H1 (cell line): ENCODE data around the gene DNAJB14. TPM values are rescaled to one million over a fixed set of nuclear protein-coding genes. Genes with fewer than 3 reads are reported as not detected.

Experiments used
- CTCF ChIA-PET: fragments of 300-600 bp; sonication (Branson Sonifier 250); formaldehyde crosslinking; loops from one replicate; lab custom pipeline; 2021; ENCODE audit not compliant: partially characterized antibody; lab: Charles Lee
- POLR2A ChIA-PET: fragments of 300-600 bp; sonication (Branson Sonifier 250); formaldehyde crosslinking; loops from one replicate; lab custom pipeline; 2021; ENCODE audit warnings: inconsistent platforms; ENCODE audit not compliant: partially characterized antibody; lab: Charles Lee
- DNase-seq, 2 experiments: peaks; one replicate each; pipeline versions ENCODE4 v3.0.0 to v3.0.0-alpha.2; 2010 to 2022; ENCODE audit warnings: low spot score in 2 of 2, low read depth in 1 of 2, mixed read lengths in 1 of 2
- FAIRE-seq: peaks from 2 replicates; lab custom pipeline; 2011; peaks lifted over from hg19 to GRCh38; lab: Jason Lieb, UNC
- H2AFZ ChIP-seq: 2 replicates; pipeline ENCODE4 v1.8.1; 2012; ENCODE audit warnings: low read length, inconsistent platforms
- H2AK5ac ChIP-seq: 2 replicates; pipeline ENCODE4 v1.6.1; 2013; ENCODE audit warnings: low read depth, low read length
- H2BK120ac ChIP-seq: replicated peaks from 2 replicates; pipeline ENCODE3; 2013; ENCODE audit warnings: low read depth, low read length, inconsistent platforms
- H2BK12ac ChIP-seq: 2 replicates; pipeline ENCODE4 v1.6.1; 2013; ENCODE audit warnings: low read depth, low read length
- H2BK15ac ChIP-seq: 2 replicates; pipeline ENCODE4 v1.6.1; 2013; ENCODE audit warnings: low read length
- H2BK20ac ChIP-seq: 2 replicates; pipeline ENCODE4 v1.6.1; 2013; ENCODE audit warnings: low read length
- H2BK5ac ChIP-seq: 2 replicates; pipeline ENCODE4 v1.6.1; 2013; ENCODE audit warnings: low read depth, low read length
- H3K14ac ChIP-seq: 2 replicates; pipeline ENCODE4 v1.6.1; 2013; ENCODE audit warnings: inconsistent platforms; ENCODE audit not compliant: insufficient read length
- H3K18ac ChIP-seq: 2 replicates; pipeline ENCODE4 v1.6.1; 2013; ENCODE audit warnings: low read length; ENCODE audit errors: extremely low read depth
- H3K23ac ChIP-seq: 2 replicates; pipeline ENCODE4 v1.6.1; 2013; ENCODE audit warnings: inconsistent platforms; ENCODE audit not compliant: insufficient read length
- H3K23me2 ChIP-seq: 2 replicates; pipeline ENCODE4 v1.6.1; 2013; ENCODE audit warnings: low read depth, low read length
- H3K27ac ChIP-seq: 2 replicates; pipeline ENCODE4 v1.6.1; 2011; ENCODE audit warnings: low read depth, low read length, inconsistent platforms
- H3K27me3 ChIP-seq, 4 experiments: replicated peaks in 1 of 4; 1 replicate in 1 of 4; 2 replicates in 3 of 4; pipeline versions ENCODE4 v1.6.1 to v1.8.1; 2011 to 2013; ENCODE audit warnings: low read length in 3 of 4, mild to moderate bottlenecking in 3 of 4, inconsistent platforms in 2 of 4, mixed read lengths in 2 of 4, moderate library complexity in 1 of 4; ENCODE audit not compliant: control insufficient read depth in 3 of 4, insufficient read depth in 3 of 4; ENCODE audit errors: extremely low read depth in 1 of 4
- H3K36me3 ChIP-seq, 4 experiments: 2 replicates each; pipeline versions ENCODE4 v1.6.1 to v1.8.1; 2011 to 2013; ENCODE audit warnings: mild to moderate bottlenecking in 4 of 4, low read length in 3 of 4, moderate library complexity in 2 of 4, control low read depth in 1 of 4, inconsistent platforms in 1 of 4; ENCODE audit not compliant: insufficient read depth in 4 of 4, control insufficient read depth in 2 of 4
- H3K4ac ChIP-seq: replicated peaks from 2 replicates; pipeline ENCODE3; 2013; ENCODE audit warnings: low read length, low read depth, mixed read lengths, inconsistent platforms; ENCODE audit not compliant: insufficient read length
- H3K4me1 ChIP-seq, 4 experiments: replicated peaks in 1 of 4; 1 replicate in 1 of 4; 2 replicates in 3 of 4; pipeline versions ENCODE4 v1.6.1 to v1.8.1; 2011 to 2013; ENCODE audit warnings: low read length in 3 of 4, inconsistent platforms in 2 of 4, mixed read lengths in 1 of 4; ENCODE audit not compliant: insufficient read depth in 4 of 4, control insufficient read depth in 3 of 4
- H3K4me2 ChIP-seq, 2 experiments: 2 replicates each; pipeline versions ENCODE4 v1.6.1 to v1.8.1; 2011 to 2013; ENCODE audit warnings: low read depth in 2 of 2, low read length in 2 of 2, control low read depth in 1 of 2, inconsistent platforms in 1 of 2, mild to moderate bottlenecking in 1 of 2; ENCODE audit not compliant: insufficient read depth in 1 of 2
- H3K4me3 ChIP-seq, 4 experiments: fragments of 200-600, 300-600 bp in 1 of 4; sonication (generic), shearing (Covaris generic), sonication (Bioruptor Twin) in 1 of 4; 2 replicates each; pipeline versions ENCODE4 v1.5.1 to v1.8.1; 2011 to 2016; ENCODE audit warnings: low read length in 4 of 4, low read depth in 3 of 4, control low read depth in 2 of 4, inconsistent platforms in 2 of 4, mild to moderate bottlenecking in 2 of 4, mixed read lengths in 1 of 4, moderate library complexity in 1 of 4; ENCODE audit not compliant: insufficient read depth in 2 of 4; ENCODE audit errors: extremely low read depth in 1 of 4
- H3K56ac ChIP-seq: replicated peaks from 2 replicates; pipeline ENCODE3; 2013; ENCODE audit warnings: low read depth, mild to moderate bottlenecking, mixed read lengths, low read length, inconsistent platforms; ENCODE audit not compliant: insufficient read length
- H3K79me1 ChIP-seq: 2 replicates; pipeline ENCODE4 v1.6.1; 2013; ENCODE audit warnings: low read depth, low read length, control low read depth
- H3K79me2 ChIP-seq, 2 experiments: 2 replicates each; pipeline versions ENCODE4 v1.6.1 to v1.8.1; 2012 to 2013; ENCODE audit warnings: low read length in 2 of 2, mild to moderate bottlenecking in 2 of 2, inconsistent platforms in 1 of 2; ENCODE audit not compliant: insufficient read depth in 2 of 2, control insufficient read depth in 1 of 2
- H3K9ac ChIP-seq, 4 experiments: replicated peaks in 1 of 4; 1 replicate in 1 of 4; 2 replicates in 3 of 4; pipeline versions ENCODE4 v1.6.1 to v1.8.1; 2011 to 2013; ENCODE audit warnings: low read depth in 3 of 4, low read length in 3 of 4, control low read depth in 2 of 4, mild to moderate bottlenecking in 2 of 4, moderate library complexity in 2 of 4, inconsistent platforms in 1 of 4; ENCODE audit errors: extremely low read depth in 1 of 4
- H3K9me3 ChIP-seq, 2 experiments: 2 replicates each; pipeline versions ENCODE4 v1.6.1 to v1.8.1; 2012 to 2013; ENCODE audit warnings: mild to moderate bottlenecking in 2 of 2, moderate library complexity in 2 of 2, control low read depth in 1 of 2, inconsistent platforms in 1 of 2, low read depth in 1 of 2, low read length in 1 of 2, mixed read lengths in 1 of 2; ENCODE audit not compliant: insufficient read depth in 2 of 2
- H4K20me1 ChIP-seq, 2 experiments: replicated peaks in 1 of 2; 2 replicates each; pipeline versions ENCODE3 to v1.8.1; 2011 to 2013; ENCODE audit warnings: inconsistent platforms in 2 of 2, low read length in 2 of 2, mild to moderate bottlenecking in 1 of 2; ENCODE audit not compliant: insufficient read depth in 2 of 2, control insufficient read depth in 1 of 2
- H4K5ac ChIP-seq: 2 replicates; pipeline ENCODE4 v1.6.1; 2013; ENCODE audit warnings: low read length, low read depth, mixed read lengths, inconsistent platforms; ENCODE audit not compliant: insufficient read length
- H4K8ac ChIP-seq: 2 replicates; pipeline ENCODE4 v1.8.0; 2013; ENCODE audit warnings: mild to moderate bottlenecking, moderate library complexity, low read length, inconsistent platforms; ENCODE audit not compliant: insufficient read depth; ENCODE audit errors: extremely low read depth
- H4K91ac ChIP-seq: replicated peaks from 2 replicates; pipeline ENCODE3; 2013; ENCODE audit warnings: low read length, mixed read lengths, inconsistent platforms; ENCODE audit not compliant: insufficient read length
- CREB1 ChIP-seq: IDR thresholded peaks from 2 replicates; pipeline ENCODE4 v1.6.1; 2012; ENCODE audit warnings: inconsistent platforms
- CTBP2 ChIP-seq: IDR thresholded peaks from 2 replicates; pipeline ENCODE4 v1.7.0; 2011; ENCODE audit warnings: borderline replicate concordance, mild to moderate bottlenecking, moderate library complexity, mixed read lengths, low read length; ENCODE audit not compliant: insufficient read depth, insufficient read length
- CTCF ChIP-seq, 3 experiments: IDR thresholded peaks; 1 replicate in 2 of 3; 2 replicates in 1 of 3; pipeline versions ENCODE4 v1.5.1 to v1.6.1; 2011; ENCODE audit warnings: low read length in 3 of 3, mild to moderate bottlenecking in 3 of 3, inconsistent platforms in 2 of 3, low read depth in 1 of 3, moderate library complexity in 1 of 3; ENCODE audit not compliant: insufficient read depth in 1 of 3; ENCODE audit errors: control extremely low read depth in 1 of 3
- EP300 ChIP-seq, 2 experiments: IDR thresholded peaks; 1 replicate in 1 of 2; 2 replicates in 1 of 2; pipeline ENCODE4 v1.6.1; 2011 to 2012; ENCODE audit warnings: low read depth in 2 of 2, low read length in 2 of 2, mild to moderate bottlenecking in 2 of 2, borderline replicate concordance in 1 of 2, inconsistent platforms in 1 of 2, moderate library complexity in 1 of 2
- HDAC2 ChIP-seq, 2 experiments: fragments of 300-600 bp in 1 of 2; sonication (generic) in 1 of 2; IDR thresholded peaks; 2 replicates each; pipeline ENCODE4 v1.6.1; 2011 to 2012; ENCODE audit warnings: low read depth in 2 of 2, low read length in 2 of 2, mild to moderate bottlenecking in 2 of 2, moderate library complexity in 2 of 2, borderline replicate concordance in 1 of 2, inconsistent platforms in 1 of 2
- RNF2 ChIP-seq: fragments of 200-900, 300-1000 bp; sonication (generic); IDR thresholded peaks from 2 replicates; pipeline ENCODE4 v1.7.1; 2016; ENCODE audit warnings: borderline replicate concordance, low read depth, mild to moderate bottlenecking, antibody characterized with exemption, low read length; ENCODE audit not compliant: poor library complexity, severe bottlenecking; ENCODE audit errors: missing control alignments
- SP2 ChIP-seq: IDR thresholded peaks from 2 replicates; pipeline ENCODE4 v1.6.1; 2012; ENCODE audit warnings: mild to moderate bottlenecking, low read length, inconsistent platforms
- SUZ12 ChIP-seq: fragments of 200-600 bp; sonication (generic); IDR thresholded peaks from 2 replicates; pipeline ENCODE4 v1.6.1; 2012; ENCODE audit warnings: mild to moderate bottlenecking, inconsistent platforms, low read length, moderate library complexity, mixed read lengths
- TAF7 ChIP-seq: optimal IDR thresholded peaks from 2 replicates; pipeline ENCODE3; 2011; ENCODE audit warnings: low read depth, mild to moderate bottlenecking, inconsistent platforms, low read length, moderate library complexity, borderline replicate concordance
- TEAD4 ChIP-seq: IDR thresholded peaks from 2 replicates; pipeline ENCODE4 v1.6.1; 2012; ENCODE audit warnings: low read depth, low read length, inconsistent platforms, mixed read lengths
- WGBS, 2 experiments: shearing (Covaris generic) in 1 of 2; methylation state at CpG; one replicate each; pipeline versions ENCODE4 v1.1.6 to v1.1.7; 2013 to 2015; ENCODE audit warnings: low lambda C conversion rate in 2 of 2, mixed read lengths in 2 of 2, inconsistent platforms in 1 of 2, low coverage in 1 of 2, missing lambda C conversion rate in 1 of 2; ENCODE audit not compliant: insufficient replicate concordance in 2 of 2, insufficient coverage in 1 of 2, insufficient read length in 1 of 2; ENCODE audit errors: extremely low coverage in 1 of 2, missing lambda C conversion rate in 1 of 2; 5-methylcytosine and 5-hydroxymethylcytosine counted together
- polyA plus RNA-seq, 7 experiments: library from polyadenylated mRNA; depleted of rRNA in 3 of 7; stranded (reverse) in 5 of 7; unstranded in 2 of 7; fragments of >200 nt in 5 of 7; fragments of 200-250 nt in 2 of 7; gene quantifications; 1 replicate in 5 of 7; 2 replicates in 1 of 7; 4 replicates in 1 of 7; pipeline versions ENCODE4 v1.2.1 to v1.2.3, GENCODE V29; 2011 to 2013; ENCODE audit warnings: missing spikeins in 2 of 7, mixed read lengths in 2 of 7
- total RNA-seq: library from RNA; stranded (reverse); fragmentation: NEBNext Ultra II Directional; extraction: Animal tissue kit (Norgen Biotek cat#: 25700); gene quantifications from 2 replicates; pipeline ENCODE4 v1.2.1, GENCODE V29; 2021

DNAJB14 gene
- total and polyA plus RNA-seq, 2 of the 8 experiments (the other 6 are each of a cell fraction or from before 2014, with no cell fraction given): 3.4 to 35.4 TPM

- FAIRE-seq (no peak), DNase-seq (no peak)
- H2BK20ac ChIP-seq: no peak overlapping the region
- CTCF ChIA-PET: interaction anchor here (0.6 kb wide), 2 partner anchors 10 to 82 kb away, joined by 3 to 4 read pairs; no protein-coding TSS in a partner anchor
- H3K4me1 ChIP-seq: no peaks in the 10 kb centered on the region
- peaks cover 2% of the 10 kb centered on the region; the same call in 1 of the 2 replicates for H3K79me1 ChIP-seq
- no peak overlapping the region for H2BK120ac ChIP-seq
- H2AFZ ChIP-seq: no peak overlapping the region
- H3K56ac ChIP-seq: no peak overlapping the region
- peaks cover 0 to 1% (median 0%) of the 10 kb centered on the region in 4 experiments; a peak in 1 of 7 replicates for H3K27me3 ChIP-seq
- no peaks in the 10 kb centered on the region for H3K79me2 ChIP-seq
- no peak overlapping the region for H3K27ac ChIP-seq
- no peak overlapping the region for H3K4ac ChIP-seq
- no peak overlapping the region for H3K4me3 ChIP-seq
- H3K9me3 ChIP-seq: no peaks in the 10 kb centered on the region
- H3K4me2 ChIP-seq: no peak overlapping the region
- H3K36me3 ChIP-seq: peaks cover 0 to 14% (median 2%) of the 10 kb centered on the region in 4 experiments; a peak in 2 of 8 replicates
- no peak overlapping the region for H2AK5ac ChIP-seq
- no peak overlapping the region for H4K5ac ChIP-seq
- no peak overlapping the region for H3K14ac ChIP-seq
- no peak overlapping the region for H3K9ac ChIP-seq
- H2BK15ac ChIP-seq: no peak overlapping the region
- H3K23me2 ChIP-seq: no peaks in the 10 kb centered on the region
- no peak overlapping the region for H2BK5ac ChIP-seq
- no peak overlapping the region for H4K8ac ChIP-seq
- 91% methylated on average over 3 of the region's 3 CpGs; no CpG with 5 or more reads in 1 of the 2 experiments for WGBS, 2 experiments
- H4K20me1 ChIP-seq: no peaks in the 10 kb centered on the region
- no peak overlapping the region for H3K18ac ChIP-seq
- no peak overlapping the region for H4K91ac ChIP-seq
- no peak overlapping the region for H3K23ac ChIP-seq
- no peak overlapping the region for H2BK12ac ChIP-seq
- POLR2A ChIA-PET: interaction anchor here (1.3 kb wide), 1 partner anchor 25 kb away, joined by 4 read pairs; the partner anchor contains the start of gene DNAJB14
- TF ChIP-seq SP2: no peak
- no peak for TF ChIP-seq CREB1
- TF ChIP-seq CTCF (IDR thresholded peaks at IDR 0.05; ENCODE audit: control extremely low read depth in 1 of 3, insufficient read depth in 1 of 3, low read depth in 1 of 3, low read length in 3 of 3): no peak
- TF ChIP-seq TEAD4: no peak
- TF ChIP-seq HDAC2 (IDR thresholded peaks at IDR 0.05; ENCODE audit: borderline replicate concordance in 1 of 2, low read depth in 2 of 2, low read length in 2 of 2): no peak
- no peak for TF ChIP-seq SUZ12
- no peak for TF ChIP-seq CTBP2
- no peak for TF ChIP-seq TAF7
- TF ChIP-seq EP300 (IDR thresholded peaks at IDR 0.05; ENCODE audit: borderline replicate concordance in 1 of 2, low read depth in 2 of 2, low read length in 2 of 2): no peak
- TF ChIP-seq RNF2: no peak
These were observed 25.2 kb downstream of the DNAJB14 start for GRCh38 chr4:99921174-99921573.
